Astrocyte of the spinal cord (primary cell): ENCODE measurements around the gene KDF1.
A peak's percentile ranks its signal among the peaks of the same experiment; 100 is the strongest.

Source experiments
- DNase-seq: peaks from one replicate; pipeline ENCODE4 v3.0.0; 2011; ENCODE audit warnings: low read depth, low spot score
- H3K4me3 ChIP-seq: 2 replicates; pipeline ENCODE4 v1.5.1; 2011; ENCODE audit warnings: low read depth, mild to moderate bottlenecking, low read length, moderate library complexity
- CTCF ChIP-seq: IDR thresholded peaks from 2 replicates; pipeline ENCODE4 v1.5.1; 2012; ENCODE audit warnings: low read depth, mild to moderate bottlenecking, low read length, inconsistent platforms
- in situ Hi-C: cut with HindIII; loops from 2 replicates; pipeline ENCODE4 v1.10.0; 2017; ENCODE audit warnings: low sequenced_read_pairs

KDF1 gene

DNA sequence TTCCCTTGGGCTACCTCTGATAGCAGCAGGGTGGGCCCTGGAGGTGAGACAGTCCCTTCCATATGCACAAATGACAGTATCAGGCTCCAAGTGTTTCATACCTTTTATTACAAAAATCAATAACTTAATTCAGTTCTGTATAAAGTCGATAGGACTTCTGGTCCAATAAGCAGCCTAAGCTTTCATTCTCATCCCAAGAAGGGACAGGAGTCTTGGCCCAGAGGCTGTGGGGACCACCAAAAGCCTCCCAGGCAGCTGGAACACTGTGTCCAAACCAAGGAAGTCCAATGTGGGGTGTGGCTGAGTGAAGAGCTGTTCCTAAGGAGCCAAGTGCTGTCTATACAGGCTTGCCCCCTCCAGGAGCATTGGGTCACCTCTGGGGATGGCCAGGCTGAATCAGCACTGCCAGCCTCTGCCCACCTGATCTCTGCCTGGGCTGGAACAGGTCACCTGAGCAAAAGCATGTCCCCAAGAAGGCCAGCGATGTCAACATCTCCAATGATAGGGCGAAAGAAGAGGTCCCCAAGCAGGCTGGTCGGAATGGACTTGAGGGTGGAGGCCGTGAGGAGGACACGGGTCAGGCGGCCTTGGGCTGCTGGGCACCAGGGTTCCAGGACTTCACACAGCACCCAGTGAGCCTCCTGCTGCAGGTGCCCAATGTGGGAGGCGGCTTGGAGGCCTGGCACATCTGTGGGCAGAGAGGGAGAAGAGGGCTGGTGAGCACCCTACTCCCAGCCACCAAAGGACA lies 48.7 kb downstream of the KDF1 start:
- DNase-seq: no peak
- in situ Hi-C loops: no loop called here
- TF ChIP-seq CTCF: no peak
- no peak overlapping the region for H3K4me3 ChIP-seq

GRCh38 chr1:26910343-26911160 lies 49.7 kb downstream of the KDF1 start:
- TF ChIP-seq CTCF: no peak
- no peak for DNase-seq
- H3K4me3 ChIP-seq: no peak overlapping the region
- in situ Hi-C loops: no loop called here

- no peak overlapping the region for H3K4me3 ChIP-seq
- DNase-seq: no peak
- in situ Hi-C loops: no loop called here
- no peak for TF ChIP-seq CTCF
These were observed 50.3 kb downstream of the KDF1 start for GRCh38 chr1:26909951-26910342.

DNA sequence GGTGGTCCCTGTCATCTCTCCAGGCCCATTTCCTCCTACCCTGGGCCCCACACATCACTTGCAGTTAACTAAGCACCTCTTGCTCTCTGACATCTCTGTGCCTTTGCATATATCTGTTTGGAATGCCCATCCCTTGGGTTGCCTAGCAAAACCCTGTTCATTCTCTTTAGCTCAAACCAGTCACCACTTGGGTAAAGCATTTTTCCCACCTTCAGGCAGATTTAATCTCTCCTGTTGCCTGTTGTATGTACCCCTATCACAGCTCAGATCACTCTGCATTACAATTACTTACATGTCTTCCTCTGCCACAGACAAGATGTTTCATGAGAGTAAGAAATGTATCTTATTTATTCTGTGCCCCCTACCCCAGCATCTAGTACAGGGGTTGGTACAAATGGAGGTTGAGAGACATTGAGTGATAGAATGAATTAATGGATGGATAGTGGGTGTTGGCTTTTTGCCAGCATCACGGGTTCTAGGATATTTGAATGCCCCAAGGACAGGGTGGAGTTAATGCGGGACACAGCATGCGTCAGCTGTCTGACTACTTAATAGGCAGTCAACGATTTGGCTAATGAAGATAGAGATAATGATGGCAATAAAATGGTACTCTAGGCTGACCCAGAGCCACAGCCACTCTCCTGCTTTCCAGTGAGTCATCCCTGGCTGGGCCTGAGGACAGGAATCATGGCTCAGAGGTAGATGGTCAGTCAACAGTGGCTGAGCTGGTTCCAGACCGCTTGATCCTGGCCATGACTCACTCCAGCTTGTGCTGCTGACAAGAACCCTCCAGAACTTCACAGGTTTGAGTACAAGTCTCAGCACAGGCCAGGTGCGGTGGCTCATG lies 53.0 kb downstream of the KDF1 start:
- peak; percentile 86 for DNase-seq
- no peak overlapping the region for H3K4me3 ChIP-seq
- in situ Hi-C loops: no loop called here
- no peak for TF ChIP-seq CTCF

- H3K4me3 ChIP-seq: peak overlapping the region; percentile 93
- TF ChIP-seq CTCF: no peak
- in situ Hi-C loops: no loop called here
- DNase-seq: no peak
These were observed 59.3 kb downstream of the KDF1 start for GRCh38 chr1:26900815-26901511.
